Right lobe of liver (tissue), 6 donors: ENCODE results near the gene SEMA4A. TPM values are rescaled to one million over a fixed set of nuclear protein-coding genes. Genes with fewer than 3 reads are reported as not detected.

Experiments
- ATAC-seq, 4 donors: fragments of 200-7000 bp; cut with Tn5 transposase; one replicate each; pipeline ENCODE4 v1.9.1; 2020; ENCODE audit warnings: mild to moderate bottlenecking in 4 of 4, moderate library complexity in 4 of 4
- DNase-seq, 3 donors: peaks; one replicate each; pipeline ENCODE4 v3.0.0-alpha.2; 2020
- H3K27ac ChIP-seq, 3 donors: fragments of 200-600 bp; one replicate each; pipeline ENCODE4 v1.8.0; 2022
- H3K27me3 ChIP-seq, 2 donors: fragments of 200-600 bp; one replicate each; pipeline ENCODE4 v1.8.0; 2022
- H3K36me3 ChIP-seq, 4 donors: fragments of 200-600 bp; sonication (generic) in 1 of 4; one replicate each; pipeline versions ENCODE4 v1.5.1 to v1.8.0; 2017 to 2022; ENCODE audit warnings: control low read depth in 1 of 4
- H3K4me1 ChIP-seq, 4 donors: fragments of 200-600 bp; sonication (generic) in 1 of 4; one replicate each; pipeline versions ENCODE4 v1.5.1 to v1.8.0; 2017 to 2022; ENCODE audit warnings: control low read depth in 1 of 4
- H3K4me3 ChIP-seq, 3 donors: fragments of 200-600 bp; one replicate each; pipeline ENCODE4 v1.8.0; 2022
- H3K9me3 ChIP-seq, 4 donors: fragments of 200-600 bp; sonication (generic) in 1 of 4; one replicate each; pipeline versions ENCODE4 v1.5.1 to v1.8.0; 2017 to 2022; ENCODE audit warnings: control low read depth in 1 of 4
- POLR2A ChIP-seq: fragments of 450-650 bp; IDR thresholded peaks from one replicate; pipeline ENCODE4 v1.6.1; 2017; ENCODE audit warnings: antibody characterized with exemption, mild to moderate bottlenecking
- WGBS: methylation state at CpG from one replicate; pipeline ENCODE4 v1.1.6; 2018; ENCODE audit warnings: low coverage, low lambda C conversion rate; ENCODE audit not compliant: insufficient coverage; ENCODE audit errors: missing lambda C conversion rate; 5-methylcytosine and 5-hydroxymethylcytosine counted together
- intact Hi-C, 2 donors: fragments of 100-400 bp; cut with DNase I; formaldehyde crosslinking; loops; one replicate each; pipeline versions ENCODE4 v1.11.2 to v1.14.1; 2022
- total RNA-seq, 6 experiments: library from RNA; depleted of rRNA in 2 of 6; stranded (reverse); fragments of >200 nt in 2 of 6; fragmentation: NEBNext Ultra II Directional in 3 of 6; extraction: Animal tissue kit (Norgen Biotek cat#: 25700) in 3 of 6; gene quantifications; one replicate each; pipeline versions ENCODE4 v1.1.0 to v1.2.4, GENCODE V29; 2016 to 2023
- TF ChIP-seq, protein P1 (sequence below), 4 donors: fragments of 200-600 bp in 3 of 4; fragments of 450-650 bp in 1 of 4; IDR thresholded peaks; one replicate each; pipeline versions ENCODE4 v1.5.1 to v1.8.0; 2016 to 2022; ENCODE audit warnings: antibody characterized with exemption in 4 of 4, mild to moderate bottlenecking in 2 of 4
- donor health status: DM: no; HTN: yes; CAD: no.
- donor health status: DM: no; HTN: no; CAD: no.
- donor health status: DM: no; HTN: no; CAD: no.
- donor health status: DM: no; HTN: yes; CAD: no.
- donor health status: DM: no; HTN: yes; CAD: no.

SEMA4A gene
- total RNA-seq, 6 experiments from 2014 or later = 0.62 to 2.6 (median 1.3) TPM

DNA sequence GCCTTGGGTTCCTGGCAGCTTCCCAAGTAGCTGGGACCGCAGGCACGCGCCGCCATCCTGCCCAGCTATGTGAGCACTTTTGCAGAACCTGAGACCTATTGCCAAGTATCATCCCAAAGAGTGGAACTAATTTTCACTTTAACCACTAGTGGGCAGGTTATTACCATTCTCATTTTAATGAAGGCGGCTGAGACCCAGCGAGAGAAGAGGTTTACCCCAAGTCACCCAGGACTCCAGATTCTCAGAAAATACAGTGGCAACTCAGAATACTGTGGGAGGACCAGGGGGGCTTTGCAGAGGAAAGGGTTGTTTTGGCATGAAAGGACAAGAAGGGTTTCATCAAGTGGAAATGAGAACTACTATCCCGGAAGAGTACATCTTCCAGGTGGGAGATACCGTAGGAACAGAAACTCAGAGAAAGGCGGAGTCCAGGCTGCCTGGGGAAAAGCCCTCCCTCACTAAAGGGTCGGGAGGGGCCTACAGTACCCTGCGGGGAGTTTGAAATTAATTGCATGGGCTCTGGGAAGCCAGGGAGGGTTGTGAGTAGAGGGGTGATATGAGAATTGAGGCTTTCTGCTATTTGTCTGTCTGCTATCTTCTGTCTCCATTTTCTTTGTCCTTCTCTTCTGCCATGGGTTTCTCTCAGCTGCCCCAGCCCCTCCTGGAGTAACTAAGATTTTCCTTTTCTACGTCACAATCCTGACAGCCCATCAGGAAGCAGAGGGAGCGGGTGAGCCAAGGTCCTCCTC lies 7.2 kb upstream of the SEMA4A start:
- peak overlapping the region in 1 of 3 donors; percentile 27 for H3K27ac ChIP-seq
- DNase-seq (peak in 2 of 3 donors; percentile 77 to 80), ATAC-seq (peak; percentile 83 to 88 (median 86))
- no peaks in the 10 kb centered on the region for H3K27me3 ChIP-seq
- 16% methylated on average over 13 of the region's 13 CpGs for WGBS
- no peaks in the 10 kb centered on the region for H3K9me3 ChIP-seq
- TF ChIP-seq, protein P1, sequence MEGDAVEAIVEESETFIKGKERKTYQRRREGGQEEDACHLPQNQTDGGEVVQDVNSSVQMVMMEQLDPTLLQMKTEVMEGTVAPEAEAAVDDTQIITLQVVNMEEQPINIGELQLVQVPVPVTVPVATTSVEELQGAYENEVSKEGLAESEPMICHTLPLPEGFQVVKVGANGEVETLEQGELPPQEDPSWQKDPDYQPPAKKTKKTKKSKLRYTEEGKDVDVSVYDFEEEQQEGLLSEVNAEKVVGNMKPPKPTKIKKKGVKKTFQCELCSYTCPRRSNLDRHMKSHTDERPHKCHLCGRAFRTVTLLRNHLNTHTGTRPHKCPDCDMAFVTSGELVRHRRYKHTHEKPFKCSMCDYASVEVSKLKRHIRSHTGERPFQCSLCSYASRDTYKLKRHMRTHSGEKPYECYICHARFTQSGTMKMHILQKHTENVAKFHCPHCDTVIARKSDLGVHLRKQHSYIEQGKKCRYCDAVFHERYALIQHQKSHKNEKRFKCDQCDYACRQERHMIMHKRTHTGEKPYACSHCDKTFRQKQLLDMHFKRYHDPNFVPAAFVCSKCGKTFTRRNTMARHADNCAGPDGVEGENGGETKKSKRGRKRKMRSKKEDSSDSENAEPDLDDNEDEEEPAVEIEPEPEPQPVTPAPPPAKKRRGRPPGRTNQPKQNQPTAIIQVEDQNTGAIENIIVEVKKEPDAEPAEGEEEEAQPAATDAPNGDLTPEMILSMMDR (IDR thresholded peaks at IDR 0.05) = peak; percentile 62 to 85 (median 72)
- TF ChIP-seq POLR2A = no peak
- no peak overlapping the region for H3K4me3 ChIP-seq
- H3K4me1 ChIP-seq = peaks cover 0 to 15% (median 10%) of the 10 kb centered on the region in 4 donors
- H3K36me3 ChIP-seq = no peaks in the 10 kb centered on the region
- intact Hi-C loops = loop anchor here (5.0 kb wide), 1 partner anchor 81 kb away; no protein-coding TSS in a partner anchor

DNA sequence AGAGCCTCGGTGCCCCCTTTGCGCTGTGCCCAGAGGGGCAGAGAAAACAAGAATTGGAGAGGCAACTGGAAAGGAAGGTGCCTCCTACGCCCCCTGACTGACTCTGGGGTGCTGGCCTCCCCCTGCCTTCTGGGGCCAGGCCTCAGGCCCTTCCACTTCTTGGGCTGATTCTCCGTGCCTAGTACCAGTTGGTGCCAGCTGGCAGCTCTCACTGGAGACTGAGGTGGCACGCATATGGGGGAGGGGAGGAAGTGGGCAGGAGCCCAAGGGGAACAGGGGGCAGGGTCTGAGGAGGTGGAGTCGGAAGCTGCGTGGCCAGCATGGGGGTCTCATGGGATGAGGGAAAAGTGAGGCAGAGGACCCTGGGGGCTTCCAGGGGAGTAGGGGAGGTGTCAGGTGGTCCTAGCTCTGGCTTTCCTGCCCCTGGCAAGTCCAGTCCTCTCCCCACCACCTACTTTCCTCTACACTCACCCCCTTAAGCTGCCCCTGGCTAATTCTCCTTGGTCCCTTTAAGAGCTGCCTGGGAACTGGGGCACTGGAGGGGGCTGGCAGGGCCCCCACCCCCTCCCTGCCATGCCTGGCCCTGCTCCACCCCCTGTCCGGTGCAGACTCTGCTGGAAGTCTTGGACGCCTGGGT lies 6.5 kb upstream of the SEMA4A start:
- Histone ChIP-seq H3K4me1 (peaks cover 0 to 15% (median 10%) of the 10 kb centered on the region in 4 donors), H3K4me3 (no peak overlapping the region), H3K27me3 (no peaks in the 10 kb centered on the region), H3K36me3 (no peaks in the 10 kb centered on the region), H3K9me3 (no peaks in the 10 kb centered on the region), H3K27ac (peak overlapping the region in 1 of 3 donors; percentile 27)
- DNase-seq (no peak), ATAC-seq (peak; percentile 15 to 51 (median 36))
- TF ChIP-seq, protein P1 (IDR thresholded peaks at IDR 0.05) = no peak
- TF ChIP-seq POLR2A = no peak
- 43% methylated on average over 9 of the region's 9 CpGs for WGBS
- intact Hi-C loops = loop anchor here (5.0 kb wide), 1 partner anchor 80 kb away; no protein-coding TSS in a partner anchor

DNA sequence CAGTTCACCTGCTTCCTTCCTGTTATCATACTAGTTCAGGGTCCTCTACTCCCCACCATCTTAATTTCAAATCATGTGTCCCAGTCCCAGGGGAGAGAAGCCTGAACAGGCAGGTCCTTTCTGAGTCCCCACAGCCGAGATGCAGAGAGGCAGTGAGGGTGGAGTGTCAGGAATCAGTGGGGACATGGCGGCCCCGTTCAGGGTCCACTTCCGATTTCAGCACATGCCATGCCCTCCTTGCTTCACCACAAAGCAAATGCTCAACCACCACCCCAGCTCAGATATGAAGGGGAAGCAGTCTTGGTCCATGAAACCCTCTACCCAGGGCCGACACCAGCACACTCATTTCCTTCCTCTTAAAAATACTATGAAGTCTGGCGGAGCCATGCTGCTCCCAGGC lies 5.2 kb upstream of the SEMA4A start:
- intact Hi-C loops = loop anchor here (5.0 kb wide), 1 partner anchor 79 kb away; no protein-coding TSS in a partner anchor
- H3K36me3 ChIP-seq = no peaks in the 10 kb centered on the region
- TF ChIP-seq, protein P1 (IDR thresholded peaks at IDR 0.05) = no peak
- TF ChIP-seq POLR2A = no peak
- DNase-seq (no peak), ATAC-seq (peak; percentile 11 to 36 (median 20))
- H3K27me3 ChIP-seq = no peaks in the 10 kb centered on the region
- H3K9me3 ChIP-seq = no peaks in the 10 kb centered on the region
- H3K27ac ChIP-seq = peak overlapping the region in 1 of 3 donors; percentile 32
- no peak overlapping the region for H3K4me3 ChIP-seq
- WGBS = 67% methylated on average over 4 of the region's 6 CpGs
- H3K4me1 ChIP-seq = peaks cover 0 to 15% (median 10%) of the 10 kb centered on the region in 4 donors

DNA sequence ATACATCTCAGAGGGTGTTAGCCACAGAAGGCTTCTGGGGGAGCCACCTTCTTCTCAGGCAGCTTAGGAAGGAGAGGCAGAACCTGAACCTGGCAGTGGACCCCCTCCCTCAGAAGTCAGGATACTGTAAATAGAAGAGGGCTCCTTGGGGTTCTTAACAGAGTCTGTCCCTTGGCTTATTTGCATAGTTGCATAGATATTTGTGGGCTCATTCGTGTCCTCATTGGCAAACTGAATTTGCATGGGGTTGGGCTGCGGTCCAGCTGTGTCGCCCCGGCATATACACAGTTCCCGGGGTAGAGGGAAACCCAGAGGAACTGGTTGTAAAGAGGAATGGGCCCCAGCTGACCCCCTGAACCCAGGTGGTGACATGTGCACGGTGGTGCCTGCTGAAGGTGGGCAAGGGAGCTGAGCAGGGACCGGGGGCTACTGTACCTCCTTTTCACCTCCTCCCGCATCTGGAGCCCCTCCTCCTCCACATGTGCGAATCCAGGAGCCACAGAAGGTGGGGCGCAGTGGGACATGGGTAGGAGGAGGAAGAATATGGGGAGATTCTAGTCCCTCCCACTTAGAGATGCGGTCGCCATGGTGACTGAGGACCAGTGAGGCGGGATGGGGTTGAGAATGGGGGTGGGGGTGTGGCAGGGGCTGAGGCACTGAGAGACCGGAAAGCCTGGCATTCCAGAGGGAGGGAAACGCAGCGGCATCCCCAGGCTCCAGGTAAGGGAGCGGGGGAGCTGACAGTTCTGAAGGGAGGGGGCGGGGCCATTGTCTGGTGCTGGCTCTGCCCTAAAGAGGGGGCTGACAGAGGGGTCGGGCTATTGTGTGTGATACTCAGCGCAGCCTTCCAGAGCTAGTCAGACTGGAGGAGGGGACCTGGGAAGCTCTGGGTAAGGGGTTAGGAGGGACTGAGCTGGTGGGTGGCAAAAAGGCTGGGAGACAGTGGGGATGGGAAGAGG lies 3.7 kb upstream of the SEMA4A start:
- Histone ChIP-seq H3K9me3 (no peaks in the 10 kb centered on the region), H3K36me3 (no peaks in the 10 kb centered on the region), H3K27me3 (no peaks in the 10 kb centered on the region), H3K4me3 (no peak overlapping the region), H3K27ac (no peak overlapping the region), H3K4me1 (peaks cover 0 to 15% (median 10%) of the 10 kb centered on the region in 4 donors)
- TF ChIP-seq POLR2A = no peak
- TF ChIP-seq, protein P1 (IDR thresholded peaks at IDR 0.05) = no peak
- ATAC-seq (no peak), DNase-seq (no peak)
- intact Hi-C loops = loop anchor here (5.0 kb wide), 1 partner anchor 78 kb away; no protein-coding TSS in a partner anchor
- 66% methylated on average over 13 of the region's 20 CpGs for WGBS
